Stimulated activated CD8-positive, alpha-beta memory T cell treated with anti-CD3 and anti-CD28 coated beads, Interleukin-4, amount 100 ng/mL, for 4 hours (primary cell): ENCODE measurements around the gene CYP24A1.

Experiments used
- DNase-seq, 2 donors: peaks; one replicate each; pipeline ENCODE4 v3.0.0-alpha.2; 2020; ENCODE audit warnings: low read depth in 2 of 2, low spot score in 1 of 2

The CYP24A1 gene

DNA sequence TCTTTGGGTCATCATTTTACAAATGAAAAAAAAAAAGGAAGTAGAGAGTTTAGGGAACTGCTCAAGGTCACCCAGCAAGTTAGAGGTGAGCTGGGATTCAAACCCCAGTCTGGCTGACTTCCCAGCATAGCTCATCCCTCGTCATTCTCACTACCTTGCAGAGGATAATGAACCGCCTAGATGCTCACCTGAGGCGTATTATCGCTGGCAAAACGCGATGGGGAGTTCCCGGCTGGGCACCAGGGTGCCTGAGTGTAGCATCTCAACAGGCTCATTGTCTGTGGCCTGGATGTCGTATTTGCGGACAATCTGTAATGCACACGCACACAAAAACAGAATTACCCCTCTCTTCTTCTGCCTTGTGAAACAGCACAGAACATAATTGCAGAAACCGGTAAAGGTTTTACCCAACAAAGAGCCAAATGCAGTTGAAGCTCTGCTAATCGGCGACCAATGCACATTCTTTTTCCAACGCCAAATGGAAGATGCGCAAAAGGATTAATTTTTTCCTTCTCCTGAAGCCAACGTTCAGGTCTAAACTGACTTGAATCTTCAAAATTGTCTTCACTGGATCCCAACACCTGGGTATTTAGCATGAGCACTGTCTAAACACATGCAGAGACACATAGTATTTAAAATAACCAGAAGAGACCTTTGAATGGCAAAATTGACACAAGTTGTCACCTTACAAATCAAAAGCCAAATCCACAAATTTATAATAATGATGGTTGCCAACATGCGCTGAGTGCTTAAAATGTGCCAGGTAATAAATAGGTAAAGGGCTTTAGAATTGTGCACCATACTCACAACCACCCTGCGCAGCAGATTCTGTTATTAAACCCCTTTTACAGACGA is 16.6 kb downstream of the CYP24A1 start:
- DNase-seq, result no peak

DNA sequence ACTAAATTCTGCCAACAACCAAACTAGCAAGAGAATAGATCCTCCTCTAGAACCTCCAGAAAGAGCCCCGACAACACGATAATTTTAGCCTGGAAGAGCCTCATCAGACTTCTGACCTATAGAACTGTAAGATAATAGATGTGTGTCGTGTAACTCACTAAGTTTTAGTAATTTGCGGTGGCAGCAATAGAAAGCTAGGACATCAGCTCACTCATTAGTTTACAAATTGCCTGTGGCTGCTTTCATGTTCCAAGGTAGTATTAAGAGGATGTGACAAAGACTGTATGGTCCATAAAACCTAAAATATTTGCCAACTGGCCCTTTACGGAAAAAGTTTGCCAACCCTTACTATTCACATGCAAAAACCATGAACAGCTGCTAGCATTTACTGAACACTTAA is 17.3 kb downstream of the CYP24A1 start:
- no peak for DNase-seq

DNA sequence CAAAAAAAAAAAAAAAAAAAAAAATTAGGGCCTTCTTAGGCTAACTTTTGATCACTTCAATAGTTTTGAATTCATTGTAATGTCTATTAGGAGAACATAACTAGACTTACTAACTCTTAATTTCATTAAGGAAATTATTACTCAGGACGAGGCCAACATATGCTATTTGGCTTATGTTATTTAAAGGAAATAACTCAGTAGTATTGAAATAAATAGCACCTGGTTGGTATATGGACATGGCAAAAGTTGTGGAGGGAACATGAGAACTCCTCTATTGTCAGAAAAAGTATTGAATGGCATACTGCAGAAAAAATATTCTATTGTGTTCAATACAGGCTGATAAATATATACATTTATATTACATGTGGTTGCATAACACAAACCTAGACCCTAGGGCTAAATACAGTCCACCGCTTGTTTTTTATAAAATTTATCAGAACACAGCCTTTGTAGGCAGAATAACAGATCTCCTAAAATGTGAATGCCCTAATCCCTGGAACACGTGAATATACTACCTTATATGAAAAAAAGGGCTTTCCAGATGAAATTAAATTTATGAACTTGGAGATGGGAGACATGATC is 18.0 kb downstream of the CYP24A1 start:
- no peak for DNase-seq

DNA sequence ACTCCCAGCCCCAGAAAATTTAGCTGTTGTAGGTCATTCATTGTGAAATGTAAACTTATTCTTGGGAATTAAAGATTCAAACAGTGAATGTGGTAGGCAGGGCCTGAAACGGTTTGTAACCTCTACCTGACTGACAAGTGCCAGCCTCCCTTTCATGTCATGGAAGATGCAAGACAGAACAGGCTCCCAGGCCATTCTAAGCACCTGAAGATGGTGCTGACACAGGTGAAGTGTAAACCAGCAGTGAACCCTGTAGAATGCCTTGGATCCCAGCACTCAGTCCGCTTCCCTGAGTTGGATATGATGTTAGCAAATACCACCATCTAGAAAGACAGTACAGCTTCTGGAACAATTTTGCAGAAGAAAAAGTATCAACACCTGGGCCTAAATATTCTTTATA is 19.3 kb downstream of the CYP24A1 start:
- no peak for DNase-seq

DNA sequence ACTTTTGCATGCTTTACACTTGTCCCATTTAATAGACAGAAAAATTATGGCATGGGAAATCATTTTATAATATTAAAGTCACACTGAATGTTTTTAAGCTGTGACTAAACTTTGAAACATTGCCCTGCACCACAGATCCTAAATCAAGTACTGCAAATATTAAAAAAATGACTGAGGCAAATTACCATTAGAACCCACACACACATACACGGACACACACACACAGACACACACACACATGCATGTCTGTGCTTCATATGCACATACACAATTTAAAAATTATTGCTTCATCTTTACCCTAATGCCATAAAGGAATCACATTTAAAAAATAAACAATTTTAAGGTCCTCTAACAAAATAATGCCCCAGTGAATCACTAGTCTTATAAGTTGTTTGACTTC is 19.9 kb downstream of the CYP24A1 start:
- no peak for DNase-seq

DNA sequence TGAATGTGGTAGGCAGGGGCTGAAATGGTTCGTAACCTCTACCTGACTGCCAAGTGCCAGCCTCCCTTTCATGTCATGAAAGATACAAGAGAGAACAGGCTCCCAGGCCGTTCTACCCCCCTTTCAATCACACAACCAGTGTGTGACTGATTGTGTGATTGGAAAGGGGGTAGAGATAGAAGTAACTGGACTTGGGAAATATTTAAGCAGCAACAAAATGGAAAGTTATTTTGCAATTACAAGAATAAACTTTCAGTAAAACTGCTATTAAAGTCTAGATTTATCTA is 20.8 kb downstream of the CYP24A1 start:
- DNase-seq, result no peak

DNA sequence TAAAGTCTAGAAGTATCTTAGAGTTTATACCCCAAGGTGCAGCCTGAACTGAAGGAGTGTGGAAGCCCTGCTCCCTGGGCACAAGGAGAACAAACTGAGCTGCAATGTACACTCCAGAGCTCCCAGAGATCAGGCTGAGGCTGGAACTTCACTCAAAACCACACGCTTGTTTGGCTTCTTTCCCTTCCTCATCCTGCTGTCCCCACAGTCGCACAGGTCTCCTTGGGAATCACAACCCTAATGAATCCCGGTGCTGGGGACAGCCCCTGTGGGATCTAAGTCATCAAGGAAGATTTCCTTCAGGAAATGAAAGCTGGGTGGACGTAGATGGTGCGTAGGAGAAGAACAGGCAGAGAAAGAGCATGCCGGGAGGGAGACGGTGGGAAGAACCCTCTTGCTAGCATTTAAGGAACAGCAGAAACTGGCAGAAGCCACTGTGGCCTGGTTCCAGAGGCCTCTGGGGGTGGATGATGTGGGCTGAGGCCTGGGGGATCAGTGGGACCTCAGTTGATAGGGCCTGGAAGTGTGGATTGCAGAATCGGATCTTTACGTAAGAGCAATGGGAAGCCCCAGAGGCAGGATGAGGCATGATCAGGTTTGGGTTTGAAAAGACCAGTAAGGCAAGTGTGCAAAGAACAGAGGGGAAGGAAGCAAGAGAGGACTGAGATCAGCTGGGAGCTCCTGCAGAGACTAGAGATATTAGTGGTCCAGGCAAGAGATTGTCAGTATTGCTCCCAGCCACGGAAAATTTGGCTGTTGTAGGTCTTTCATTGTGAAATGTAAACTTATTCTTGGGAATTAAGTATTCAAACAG is 21.4 kb downstream of the CYP24A1 start:
- no peak for DNase-seq

DNA sequence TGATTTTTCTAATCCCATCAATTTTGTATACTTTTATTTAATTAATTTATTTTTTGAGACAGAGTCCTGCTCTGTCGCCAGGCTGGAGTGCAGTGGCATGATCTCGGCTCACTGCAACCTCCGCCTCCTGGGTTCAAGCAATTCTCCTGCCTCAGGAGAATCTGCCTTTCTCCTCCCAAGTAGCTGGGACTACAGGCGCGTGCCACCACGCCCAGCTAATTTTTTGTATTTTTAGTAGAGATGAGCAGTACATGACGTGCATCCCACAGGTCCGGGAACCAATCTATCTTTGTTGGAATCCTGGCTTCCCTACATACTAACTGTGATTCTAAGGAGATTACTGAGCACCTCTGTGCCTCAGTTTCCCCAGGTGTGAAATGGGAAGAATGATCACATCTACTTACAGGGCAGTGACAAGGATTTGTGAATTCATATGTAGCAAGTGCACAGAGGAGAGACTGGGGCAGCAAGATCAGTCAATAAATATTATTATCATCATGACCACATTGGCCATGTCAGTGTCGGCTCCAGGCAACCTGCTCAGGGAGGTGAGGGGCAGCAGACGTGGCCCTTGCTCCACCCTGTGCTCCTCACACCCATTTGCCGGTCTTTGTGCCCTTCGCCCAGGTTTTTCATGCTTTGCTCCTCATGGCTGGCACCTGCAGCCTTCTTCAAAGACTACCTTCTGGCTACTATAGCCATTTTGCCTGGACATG is 22.1 kb downstream of the CYP24A1 start:
- DNase-seq, result no peak

DNA sequence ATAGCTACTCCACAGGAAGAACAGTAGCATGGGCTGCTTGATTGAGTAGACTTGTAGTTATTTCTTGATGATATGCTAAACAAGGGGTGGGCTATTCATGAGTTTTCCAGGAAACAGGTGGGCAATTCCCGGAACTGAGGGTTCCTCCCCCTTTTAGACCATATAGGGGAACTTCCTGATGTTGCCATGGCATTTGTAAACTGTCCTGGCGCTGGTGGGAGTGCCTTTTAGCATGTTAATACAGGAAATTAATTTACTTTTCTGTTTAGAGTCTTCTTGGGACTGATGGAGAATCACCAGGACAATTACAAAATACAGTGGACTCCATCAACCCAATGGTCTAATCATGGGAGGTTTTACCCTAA is 22.7 kb downstream of the CYP24A1 start:
- no peak for DNase-seq

DNA sequence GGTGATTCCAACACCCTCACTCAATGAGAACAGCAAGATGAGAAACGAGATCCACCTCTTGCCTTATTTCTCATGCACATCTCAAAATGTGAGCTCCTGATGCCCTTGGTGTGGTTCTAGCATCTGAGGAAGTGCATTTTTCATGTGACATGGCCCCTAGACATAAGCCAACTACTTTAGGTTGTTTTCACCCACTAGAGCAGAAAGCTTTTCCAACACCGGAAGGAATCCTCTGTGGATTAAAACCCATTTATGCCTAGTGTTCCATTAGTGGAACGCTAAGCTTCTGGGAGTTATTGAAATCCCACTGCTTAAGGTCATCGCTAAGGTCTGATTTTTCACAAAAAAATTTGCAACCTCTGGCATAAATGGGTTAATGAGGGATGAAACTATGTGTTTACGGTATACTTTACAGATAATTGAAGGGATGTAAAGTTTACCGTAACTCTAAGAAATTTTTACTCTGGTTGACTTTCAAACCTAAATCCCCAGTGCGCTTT is 24.0 kb downstream of the CYP24A1 start:
- no peak for DNase-seq

DNA sequence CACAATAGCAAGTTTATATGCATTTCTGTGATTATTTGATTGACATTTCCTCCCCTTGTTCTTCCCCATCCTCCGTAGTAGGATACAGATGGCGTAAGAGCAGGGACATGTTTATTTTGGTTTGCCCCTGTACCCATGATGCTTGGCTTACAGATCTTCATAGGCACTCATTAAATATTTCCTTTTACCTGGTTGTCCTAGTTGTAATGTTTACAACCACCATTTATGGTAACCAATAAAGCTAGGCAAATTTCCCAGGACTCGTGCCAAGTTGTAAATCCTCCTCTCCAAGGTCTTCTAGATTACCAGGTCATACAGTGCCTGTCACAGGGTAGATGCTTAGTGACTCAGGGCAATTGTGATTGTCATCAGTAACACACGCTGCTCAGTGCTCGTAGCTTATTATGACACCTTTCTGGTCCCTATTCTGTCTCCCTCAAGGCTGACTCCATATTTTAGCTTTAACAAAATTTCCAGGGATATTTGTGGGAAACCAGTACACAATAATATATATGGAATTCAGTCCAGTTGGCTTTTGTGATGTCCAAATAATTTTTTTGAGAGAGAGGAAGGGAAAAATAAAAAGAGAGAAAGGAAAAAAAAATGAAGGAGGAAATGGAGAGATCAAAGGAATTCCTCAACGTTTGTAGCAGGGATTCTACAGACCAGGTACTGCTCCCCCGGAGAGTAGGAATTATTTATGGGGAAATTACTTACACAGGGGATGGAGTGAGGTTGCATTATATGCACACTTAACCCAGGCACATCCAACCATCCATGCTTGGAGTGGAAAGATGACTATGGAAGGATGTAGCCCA is 24.6 kb downstream of the CYP24A1 start:
- no peak for DNase-seq

DNA sequence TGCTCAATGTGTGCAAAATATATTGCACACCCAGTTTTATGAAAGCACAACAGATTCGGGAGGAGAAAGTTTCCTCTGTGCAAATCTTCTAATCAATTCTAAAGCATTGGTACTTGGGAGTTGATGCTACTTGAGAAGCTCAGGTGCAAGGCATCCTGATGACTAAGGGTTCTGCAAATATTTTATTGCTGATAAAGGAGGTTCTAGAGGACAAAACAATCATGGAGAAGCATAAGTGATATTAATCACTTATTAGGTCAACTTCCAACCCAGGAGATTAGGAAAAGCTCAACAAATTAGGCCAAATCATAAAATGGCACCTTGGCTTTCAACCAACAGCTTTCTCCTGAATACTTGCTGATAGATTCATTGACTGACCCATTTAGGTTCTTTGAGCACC is 27.1 kb downstream of the CYP24A1 start:
- no peak for DNase-seq

DNA sequence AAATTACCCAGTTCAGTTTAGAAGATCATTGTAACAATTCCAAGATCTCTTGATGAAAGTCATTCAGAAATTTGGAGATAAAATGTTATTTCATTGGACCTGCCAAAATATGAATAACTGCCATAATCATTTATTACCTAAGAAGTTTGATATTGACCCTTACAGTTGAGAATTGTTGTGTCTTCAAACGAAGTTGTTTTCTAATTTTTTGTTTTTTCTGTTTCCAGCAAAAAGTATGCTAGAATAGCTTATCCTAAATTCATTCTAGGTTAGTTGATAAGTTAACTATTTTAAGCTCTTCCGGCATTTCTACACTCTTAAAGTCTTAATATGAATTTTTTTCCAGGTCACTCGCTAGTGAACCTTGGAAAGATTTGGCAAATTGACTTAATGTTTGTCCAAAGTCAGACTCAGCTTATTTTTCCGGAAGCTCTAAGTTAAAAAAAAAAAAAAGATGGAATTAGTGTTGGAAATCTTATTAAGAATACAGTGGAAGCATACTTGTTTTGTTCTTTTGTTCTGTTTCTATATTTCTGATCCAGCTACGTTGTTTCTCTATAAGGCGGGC is 28.9 kb downstream of the CYP24A1 start:
- no peak for DNase-seq

DNA sequence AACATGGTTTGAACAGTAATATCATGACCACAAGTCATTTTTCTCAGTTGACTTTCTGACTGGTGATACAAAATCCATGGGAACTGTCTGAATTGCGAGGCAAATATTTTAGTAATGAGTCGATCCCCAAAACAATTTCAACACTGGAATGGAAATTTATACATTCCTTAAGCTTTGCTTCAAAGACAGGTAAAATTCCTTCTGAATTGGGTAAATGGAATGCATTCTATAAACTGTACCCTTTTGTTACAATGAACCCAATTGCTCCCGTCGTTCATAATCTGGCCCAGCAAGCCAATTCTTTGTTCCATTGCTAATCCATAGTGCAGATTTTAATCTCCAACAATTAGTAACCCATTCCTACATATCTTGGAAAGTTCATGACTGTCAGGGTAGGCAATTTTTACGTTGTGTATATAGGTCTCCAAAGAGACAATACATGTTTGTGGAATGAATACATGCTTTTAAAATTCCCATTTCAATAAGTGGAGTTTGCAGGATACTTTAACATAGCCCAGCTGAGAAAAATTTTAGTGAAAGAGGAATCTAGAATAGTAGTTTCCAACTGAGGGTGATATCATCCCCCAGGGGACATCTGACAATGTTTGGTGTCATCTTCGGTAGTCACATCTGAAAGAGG is 32.7 kb downstream of the CYP24A1 start:
- DNase-seq, result no peak

DNA sequence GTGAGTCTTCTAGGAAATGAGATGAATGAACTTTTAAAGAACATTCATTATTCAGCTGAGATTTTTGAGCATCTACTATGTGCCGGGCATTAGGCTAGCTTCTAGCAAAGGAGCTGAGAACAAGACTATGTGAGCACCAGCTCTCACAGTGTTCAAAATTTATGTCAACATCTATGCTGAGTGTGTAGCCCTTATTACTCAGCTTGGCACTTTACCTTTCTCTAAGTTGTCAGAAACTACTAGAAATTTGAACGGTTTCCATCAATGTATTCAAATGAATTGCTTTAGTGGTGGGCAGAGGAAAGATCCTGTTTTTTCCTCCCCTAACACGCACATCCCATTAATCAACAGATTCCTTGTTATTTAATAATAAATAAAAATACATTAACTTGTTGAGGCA is 33.3 kb downstream of the CYP24A1 start:
- no peak for DNase-seq

DNA sequence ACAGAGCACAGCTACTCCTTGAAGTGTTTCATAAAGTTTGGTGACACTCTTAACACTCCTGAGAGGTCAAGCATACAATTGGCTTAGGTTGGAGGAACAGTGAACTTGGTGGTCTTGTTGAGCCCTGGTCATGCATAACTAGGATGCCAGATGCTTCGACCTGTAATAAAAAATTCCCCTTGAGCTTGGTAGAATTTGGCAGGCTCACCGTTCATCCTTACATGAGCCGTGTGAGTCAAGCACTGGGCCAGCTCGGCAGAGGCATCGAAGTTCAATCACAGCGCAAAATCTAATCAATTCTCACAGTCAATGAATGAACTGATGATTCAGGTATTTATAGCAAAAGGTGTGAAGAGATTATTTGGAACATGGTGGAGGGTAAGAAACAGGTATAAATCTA is 33.7 kb downstream of the CYP24A1 start:
- no peak for DNase-seq

DNA sequence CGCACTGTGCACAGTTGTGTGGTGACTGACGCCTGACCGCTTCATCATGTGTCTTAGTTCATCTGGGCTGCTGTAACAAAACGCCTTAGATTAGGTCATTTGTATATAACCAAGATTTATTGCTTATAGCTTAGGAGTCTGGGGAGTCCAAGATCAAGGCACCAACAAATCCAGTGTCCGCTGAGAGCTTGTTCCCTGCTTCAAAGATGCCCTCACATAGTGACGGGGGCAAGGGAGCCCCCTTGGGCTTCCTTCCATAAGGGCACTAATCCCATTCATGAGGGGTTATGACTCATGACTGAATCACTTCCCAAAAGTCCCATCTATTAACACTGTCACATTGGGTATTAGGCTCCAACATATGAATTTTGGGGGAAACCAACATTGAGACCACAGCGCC is 34.6 kb downstream of the CYP24A1 start:
- DNase-seq, result no peak

DNA sequence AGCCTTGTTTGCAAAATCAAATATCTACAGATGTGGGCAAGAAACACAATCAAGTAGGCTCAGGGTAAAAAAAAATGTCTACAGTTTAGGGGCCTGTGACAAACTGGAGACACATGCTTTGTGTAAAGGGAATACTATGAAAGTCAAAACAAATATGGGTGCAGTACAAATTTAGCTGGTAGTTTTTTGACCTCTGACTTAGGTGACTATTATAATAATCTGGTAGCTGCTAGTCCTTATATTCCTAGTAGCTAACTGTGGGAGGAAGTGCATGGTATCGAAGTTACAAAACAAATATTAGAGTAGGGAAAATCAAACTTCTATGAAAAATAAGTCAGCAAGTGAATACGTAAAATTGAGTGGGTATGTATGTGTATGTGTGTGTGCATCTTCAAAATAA is 35.4 kb downstream of the CYP24A1 start:
- DNase-seq, result no peak

DNA sequence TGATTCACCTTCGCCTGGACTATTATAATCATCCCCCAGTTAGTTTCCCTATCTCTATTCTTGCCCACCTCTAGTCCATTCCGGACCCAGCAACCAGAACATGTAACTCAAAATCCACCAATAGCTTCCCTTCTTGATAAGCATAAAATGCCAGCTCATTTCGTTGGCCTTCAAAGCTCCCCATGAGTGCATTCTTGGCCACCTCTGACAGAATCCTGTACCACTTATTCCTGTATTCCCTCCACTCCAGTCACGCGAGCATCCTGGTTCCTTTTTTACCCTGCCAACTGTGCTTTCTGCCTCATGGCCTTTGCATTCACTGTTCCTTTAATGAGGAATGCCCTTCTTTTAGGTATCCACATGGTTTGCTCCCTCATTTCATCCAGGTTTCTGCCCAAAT is 36.7 kb downstream of the CYP24A1 start:
- DNase-seq, result no peak
